IMR-90 (cell line): ENCODE data around the gene DTL.

Experiments used
- BHLHE40 ChIP-seq: fragments of 150-350 bp; IDR thresholded peaks from 2 replicates; pipeline ENCODE4 v1.6.1; 2016; ENCODE audit warnings: mild to moderate bottlenecking, low read depth, low read length
- CEBPB ChIP-seq: IDR thresholded peaks from 2 replicates; pipeline ENCODE4 v1.6.1; 2012; ENCODE audit warnings: low read depth, low read length, improper control_type of control experiment
- CHD1 ChIP-seq: IDR thresholded peaks from 2 replicates; pipeline ENCODE4 v1.6.1; 2012; ENCODE audit warnings: low read depth, low read length, improper control_type of control experiment
- ELK1 ChIP-seq: fragments of 150-350 bp; IDR thresholded peaks from 2 replicates; pipeline ENCODE4 v1.6.1; 2016; ENCODE audit warnings: low read depth, mild to moderate bottlenecking, low read length, moderate library complexity, borderline replicate concordance
- MAFK ChIP-seq: IDR thresholded peaks from 2 replicates; pipeline ENCODE4 v1.6.1; 2012; ENCODE audit warnings: low read depth, low read length, improper control_type of control experiment
- MXI1 ChIP-seq: IDR thresholded peaks from 2 replicates; pipeline ENCODE4 v1.6.1; 2012; ENCODE audit warnings: low read depth, mild to moderate bottlenecking, low read length, moderate library complexity, borderline replicate concordance
- NFE2L2 ChIP-seq: fragments of 150-350 bp; IDR thresholded peaks from 2 replicates; pipeline ENCODE4 v1.6.1; 2016; ENCODE audit warnings: low read depth, mild to moderate bottlenecking, low read length
- POLR2A ChIP-seq: IDR thresholded peaks from 2 replicates; pipeline ENCODE4 v1.6.1; 2012; ENCODE audit warnings: mild to moderate bottlenecking, low read depth, low read length
- RAD21 ChIP-seq: IDR thresholded peaks from 2 replicates; pipeline ENCODE4 v1.6.1; 2012; ENCODE audit warnings: low read length, improper control_type of control experiment
- RCOR1 ChIP-seq: IDR thresholded peaks from 2 replicates; pipeline ENCODE4 v1.6.1; 2012; ENCODE audit warnings: mild to moderate bottlenecking, low read length, improper control_type of control experiment; ENCODE audit not compliant: insufficient replicate concordance
- RFX5 ChIP-seq: IDR thresholded peaks from 2 replicates; pipeline ENCODE4 v1.8.0; 2012; ENCODE audit warnings: low read depth, mild to moderate bottlenecking, low read length, moderate library complexity
- SMC3 ChIP-seq: fragments of 150-350 bp; IDR thresholded peaks from 2 replicates; pipeline ENCODE4 v1.6.1; 2016; ENCODE audit warnings: low read depth, mild to moderate bottlenecking, antibody characterized with exemption, low read length, moderate library complexity
- TF ChIP-seq, protein P1 (sequence below): conservative IDR thresholded peaks from 2 replicates; pipeline ENCODE4 v1.5.1; 2012; ENCODE audit warnings: mild to moderate bottlenecking, low read depth, low read length, improper control_type of control experiment
- TF ChIP-seq, protein P2 (sequence below): fragments of 150-350 bp; IDR thresholded peaks from 2 replicates; pipeline ENCODE4 v1.6.1; 2017; ENCODE audit warnings: mild to moderate bottlenecking, antibody characterized with exemption, low read length, low read depth

DNA sequence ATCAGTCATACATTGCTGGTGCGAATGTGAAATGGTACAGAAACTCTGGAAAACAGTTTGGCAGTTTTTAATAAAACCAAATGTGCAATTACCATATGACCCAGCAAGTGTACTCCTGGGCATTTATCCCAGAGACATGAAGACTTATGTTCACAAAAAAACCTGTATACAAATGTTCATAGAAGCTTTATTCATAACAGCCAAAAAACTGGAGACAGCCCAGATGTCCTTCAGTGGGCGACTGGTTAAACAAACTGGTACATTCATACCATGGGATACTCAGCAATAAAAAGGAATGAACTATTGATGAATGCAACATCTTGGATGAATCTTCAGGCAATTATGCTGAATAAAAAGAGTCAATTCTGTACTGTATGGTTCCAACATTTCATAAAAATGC, 97.8 kb downstream of the DTL start:
- TF ChIP-seq POLR2A: no peak
- TF ChIP-seq RAD21: no peak
- TF ChIP-seq, protein P1, sequence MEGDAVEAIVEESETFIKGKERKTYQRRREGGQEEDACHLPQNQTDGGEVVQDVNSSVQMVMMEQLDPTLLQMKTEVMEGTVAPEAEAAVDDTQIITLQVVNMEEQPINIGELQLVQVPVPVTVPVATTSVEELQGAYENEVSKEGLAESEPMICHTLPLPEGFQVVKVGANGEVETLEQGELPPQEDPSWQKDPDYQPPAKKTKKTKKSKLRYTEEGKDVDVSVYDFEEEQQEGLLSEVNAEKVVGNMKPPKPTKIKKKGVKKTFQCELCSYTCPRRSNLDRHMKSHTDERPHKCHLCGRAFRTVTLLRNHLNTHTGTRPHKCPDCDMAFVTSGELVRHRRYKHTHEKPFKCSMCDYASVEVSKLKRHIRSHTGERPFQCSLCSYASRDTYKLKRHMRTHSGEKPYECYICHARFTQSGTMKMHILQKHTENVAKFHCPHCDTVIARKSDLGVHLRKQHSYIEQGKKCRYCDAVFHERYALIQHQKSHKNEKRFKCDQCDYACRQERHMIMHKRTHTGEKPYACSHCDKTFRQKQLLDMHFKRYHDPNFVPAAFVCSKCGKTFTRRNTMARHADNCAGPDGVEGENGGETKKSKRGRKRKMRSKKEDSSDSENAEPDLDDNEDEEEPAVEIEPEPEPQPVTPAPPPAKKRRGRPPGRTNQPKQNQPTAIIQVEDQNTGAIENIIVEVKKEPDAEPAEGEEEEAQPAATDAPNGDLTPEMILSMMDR: no peak
- no peak for TF ChIP-seq BHLHE40
- TF ChIP-seq MAFK: no peak
- no peak for TF ChIP-seq CEBPB
- TF ChIP-seq, protein P2, sequence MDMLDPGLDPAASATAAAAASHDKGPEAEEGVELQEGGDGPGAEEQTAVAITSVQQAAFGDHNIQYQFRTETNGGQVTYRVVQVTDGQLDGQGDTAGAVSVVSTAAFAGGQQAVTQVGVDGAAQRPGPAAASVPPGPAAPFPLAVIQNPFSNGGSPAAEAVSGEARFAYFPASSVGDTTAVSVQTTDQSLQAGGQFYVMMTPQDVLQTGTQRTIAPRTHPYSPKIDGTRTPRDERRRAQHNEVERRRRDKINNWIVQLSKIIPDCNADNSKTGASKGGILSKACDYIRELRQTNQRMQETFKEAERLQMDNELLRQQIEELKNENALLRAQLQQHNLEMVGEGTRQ: no peak
- no peak for TF ChIP-seq SMC3
- no peak for TF ChIP-seq ELK1
- TF ChIP-seq RCOR1: no peak
- TF ChIP-seq NFE2L2: no peak
- TF ChIP-seq RFX5: no peak
- TF ChIP-seq CHD1: no peak
- no peak for TF ChIP-seq MXI1
